Astrocyte (in vitro differentiated cells and primary cell): ENCODE measurements around the gene C1orf167. TPM values are rescaled to one million over a fixed set of nuclear protein-coding genes. Genes with fewer than 3 reads are reported as not detected.

Experiments used
- DNase-seq: peaks from one replicate; pipeline ENCODE4 v3.0.0-alpha.2; 2010; ENCODE audit warnings: low read depth
- FAIRE-seq: peaks from 2 replicates; lab custom pipeline; 2011; peaks lifted over from hg19 to GRCh38; lab: Jason Lieb, UNC
- H2AFZ ChIP-seq: 2 replicates; pipeline ENCODE4 v1.6.0; 2012; ENCODE audit warnings: low read depth, low read length, inconsistent platforms
- H3K27ac ChIP-seq: 2 replicates; pipeline ENCODE4 v1.5.1; 2011; ENCODE audit warnings: low read depth, low read length, inconsistent platforms
- H3K27me3 ChIP-seq: 2 replicates; pipeline ENCODE4 v1.6.0; 2011; ENCODE audit warnings: low read length, inconsistent platforms; ENCODE audit not compliant: insufficient read depth
- H3K36me3 ChIP-seq: 2 replicates; pipeline ENCODE4 v1.5.1; 2011; ENCODE audit warnings: low read length, inconsistent platforms; ENCODE audit not compliant: insufficient read depth
- H3K4me1 ChIP-seq: 2 replicates; pipeline ENCODE4 v1.5.1; 2011; ENCODE audit warnings: low read length, inconsistent platforms; ENCODE audit not compliant: insufficient read depth
- H3K4me2 ChIP-seq: 2 replicates; pipeline ENCODE4 v1.6.0; 2012; ENCODE audit warnings: low read length, inconsistent platforms
- H3K4me3 ChIP-seq: 2 replicates; pipeline ENCODE4 v1.5.1; 2011; ENCODE audit warnings: low read depth, mild to moderate bottlenecking, low read length, inconsistent platforms; ENCODE audit not compliant: insufficient read depth
- H3K79me2 ChIP-seq: 2 replicates; pipeline ENCODE4 v1.6.0; 2012; ENCODE audit warnings: mild to moderate bottlenecking, low read length, inconsistent platforms; ENCODE audit not compliant: insufficient read depth
- H3K9ac ChIP-seq: 2 replicates; pipeline ENCODE4 v1.6.0; 2012; ENCODE audit warnings: mild to moderate bottlenecking, low read length, inconsistent platforms
- H3K9me3 ChIP-seq: 2 replicates; pipeline ENCODE4 v1.5.1; 2012; ENCODE audit warnings: low read depth, mild to moderate bottlenecking, low read length, inconsistent platforms; ENCODE audit not compliant: insufficient read depth
- H4K20me1 ChIP-seq: 2 replicates; pipeline ENCODE4 v1.6.0; 2012; ENCODE audit warnings: low read length, inconsistent platforms; ENCODE audit not compliant: insufficient read depth
- H3K27ac Mint-ChIP-seq: one replicate; pipeline ENCODE4 v1.8.0; 2021; ENCODE audit warnings: mild to moderate bottlenecking, mixed read lengths; ENCODE audit not compliant: unreplicated experiment
- H3K27me3 Mint-ChIP-seq: one replicate; pipeline ENCODE4 v1.8.0; 2021; ENCODE audit warnings: low read depth, mixed read lengths; ENCODE audit not compliant: unreplicated experiment
- H3K36me3 Mint-ChIP-seq: one replicate; pipeline ENCODE4 v1.8.0; 2021; ENCODE audit warnings: low read depth, mixed read lengths; ENCODE audit not compliant: unreplicated experiment
- H3K4me1 Mint-ChIP-seq: one replicate; pipeline ENCODE4 v1.8.0; 2021; ENCODE audit warnings: low read depth, mixed read lengths; ENCODE audit not compliant: unreplicated experiment
- H3K4me3 Mint-ChIP-seq: one replicate; pipeline ENCODE4 v1.8.0; 2021; ENCODE audit warnings: mild to moderate bottlenecking, moderate library complexity, mixed read lengths; ENCODE audit not compliant: unreplicated experiment
- H3K9me3 Mint-ChIP-seq: one replicate; pipeline ENCODE4 v1.8.0; 2021; ENCODE audit warnings: mild to moderate bottlenecking, mixed read lengths; ENCODE audit not compliant: unreplicated experiment
- CTCF ChIP-seq: IDR thresholded peaks from 2 replicates; pipeline ENCODE4 v1.5.1; 2011; ENCODE audit warnings: low read depth, mild to moderate bottlenecking, inconsistent platforms, low read length, moderate library complexity; ENCODE audit not compliant: insufficient read depth
- EZH2 ChIP-seq: IDR thresholded peaks from 2 replicates; pipeline ENCODE4 v1.6.1; 2012; ENCODE audit warnings: mild to moderate bottlenecking, low read length, inconsistent platforms; ENCODE audit not compliant: insufficient read depth
- total RNA-seq: library from RNA; stranded (reverse); gene quantifications from 2 replicates; pipeline ENCODE4 v1.2.1, GENCODE V29; 2021

The C1orf167 gene
- total RNA-seq, 1 donor from 2014 or later, result not detected

GRCh38 chr1:11774753-11775152 is 12.8 kb downstream of the C1orf167 start:
- TF ChIP-seq EZH2 (no peak), CTCF (no peak)
- no peak overlapping the region for H3K27ac Mint-ChIP-seq
- H3K27ac ChIP-seq, result no peak overlapping the region

GRCh38 chr1:11777658-11778322 is 15.8 kb downstream of the C1orf167 start:
- Histone ChIP-seq H3K4me3 (no peak overlapping the region), H3K27ac (no peak overlapping the region), H4K20me1 (no peaks in the 10 kb centered on the region), H3K9ac (no peak overlapping the region), H2AFZ (no peak overlapping the region), H3K9me3 (no peaks in the 10 kb centered on the region), H3K36me3 (no peaks in the 10 kb centered on the region), H3K79me2 (no peaks in the 10 kb centered on the region), H3K27me3 (no peaks in the 10 kb centered on the region), H3K4me2 (no peak overlapping the region), H3K4me1 (no peaks in the 10 kb centered on the region)
- Mint-ChIP-seq H3K27me3 (peaks cover 18% of the 10 kb centered on the region), H3K4me1 (no peaks in the 10 kb centered on the region), H3K36me3 (no peaks in the 10 kb centered on the region), H3K4me3 (no peak overlapping the region), H3K9me3 (no peaks in the 10 kb centered on the region), H3K27ac (no peak overlapping the region)
- TF ChIP-seq EZH2 (no peak), CTCF (no peak)
- no peak for FAIRE-seq
- no peak for DNase-seq

More at GRCh38 chr1:11774753-11775152, 12.8 kb downstream of the C1orf167 start:
- H3K36me3 ChIP-seq, result no peaks in the 10 kb centered on the region
- no peak for DNase-seq
- H3K27me3 ChIP-seq, result no peaks in the 10 kb centered on the region
- no peaks in the 10 kb centered on the region for H4K20me1 ChIP-seq
- no peak overlapping the region for H3K9ac ChIP-seq
- no peak overlapping the region for H3K4me2 ChIP-seq
- H3K4me3 ChIP-seq, result no peak overlapping the region
- H3K4me1 ChIP-seq, result no peaks in the 10 kb centered on the region
- H3K9me3 ChIP-seq, result no peaks in the 10 kb centered on the region
- H3K79me2 ChIP-seq, result no peaks in the 10 kb centered on the region
- H2AFZ ChIP-seq, result no peak overlapping the region
- Mint-ChIP-seq H3K36me3 (no peaks in the 10 kb centered on the region), H3K4me1 (no peaks in the 10 kb centered on the region), H3K9me3 (no peaks in the 10 kb centered on the region), H3K4me3 (no peak overlapping the region), H3K27me3 (peaks cover 18% of the 10 kb centered on the region)
- FAIRE-seq, result no peak

GRCh38 chr1:11778336-11778735 is 16.3 kb downstream of the C1orf167 start:
- no peak for FAIRE-seq
- DNase-seq, result no peak
- Histone ChIP-seq H2AFZ (no peak overlapping the region), H3K4me1 (no peaks in the 10 kb centered on the region), H3K36me3 (no peaks in the 10 kb centered on the region), H3K79me2 (no peaks in the 10 kb centered on the region), H3K27me3 (no peaks in the 10 kb centered on the region), H3K4me3 (no peak overlapping the region), H3K9me3 (no peaks in the 10 kb centered on the region), H3K27ac (no peak overlapping the region), H3K4me2 (no peak overlapping the region), H4K20me1 (no peaks in the 10 kb centered on the region), H3K9ac (no peak overlapping the region)
- Mint-ChIP-seq H3K4me3 (no peak overlapping the region), H3K4me1 (no peaks in the 10 kb centered on the region), H3K9me3 (no peaks in the 10 kb centered on the region), H3K27ac (no peak overlapping the region), H3K36me3 (no peaks in the 10 kb centered on the region), H3K27me3 (peaks cover 20% of the 10 kb centered on the region)
- no peak for TF ChIP-seq CTCF
- TF ChIP-seq EZH2, result no peak
